SU-DHL-6 (cell line): ENCODE data around the gene CFAP45.

ENCODE experiments used
- H2AFZ ChIP-seq: fragments of 200-600 bp; sonication (generic); 2 replicates; pipeline ENCODE4 v1.6.1; 2014; ENCODE audit warnings: low read depth, mild to moderate bottlenecking, moderate library complexity, mixed read lengths, antibody characterized with exemption, low read length; ENCODE audit not compliant: severe bottlenecking
- H3F3A ChIP-seq: fragments of 200-600 bp; shearing (Covaris generic); 2 replicates; pipeline ENCODE4 v1.6.0; 2016; ENCODE audit warnings: antibody characterized with exemption, mild to moderate bottlenecking; ENCODE audit not compliant: insufficient read depth
- H3K27ac ChIP-seq: fragments of 200-600 bp; sonication (generic); 2 replicates; pipeline ENCODE4 v1.5.1; 2016; ENCODE audit warnings: low read depth, mild to moderate bottlenecking, low read length, moderate library complexity, mixed read lengths
- H3K27me3 ChIP-seq: fragments of 200-600 bp; sonication (generic), shearing (Covaris generic); 2 replicates; pipeline ENCODE4 v1.6.0; 2014; ENCODE audit warnings: mild to moderate bottlenecking, low read length
- H3K36me3 ChIP-seq: fragments of 200-600 bp; sonication (generic); 2 replicates; pipeline ENCODE4 v1.6.1; 2014; ENCODE audit warnings: mild to moderate bottlenecking, low read length, mixed read lengths
- H3K4me2 ChIP-seq: fragments of 300-600, 200-600 bp; shearing (Covaris generic), sonication (generic); 2 replicates; pipeline ENCODE4 v1.6.0; 2014; ENCODE audit warnings: low read length, low read depth, mild to moderate bottlenecking; ENCODE audit not compliant: poor library complexity, severe bottlenecking
- H3K4me3 ChIP-seq: fragments of 200-600 bp; sonication (generic); 2 replicates; pipeline ENCODE4 v1.5.1; 2014; ENCODE audit warnings: antibody characterized with exemption, low read length, mild to moderate bottlenecking, mixed read lengths; ENCODE audit not compliant: insufficient read depth, poor library complexity, severe bottlenecking
- H3K79me2 ChIP-seq: fragments of 200-600 bp; sonication (generic); 2 replicates; pipeline ENCODE4 v1.6.1; 2014; ENCODE audit warnings: mild to moderate bottlenecking, low read length, moderate library complexity; ENCODE audit not compliant: insufficient read depth
- H3K9ac ChIP-seq: fragments of 200-600 bp; sonication (generic); 2 replicates; pipeline ENCODE4 v1.7.0; 2014; ENCODE audit warnings: mild to moderate bottlenecking, low read length
- H3K9me2 ChIP-seq: fragments of 200-600 bp; sonication (generic); replicated peaks from 2 replicates; pipeline ENCODE4 v1.6.1; 2014; ENCODE audit warnings: low read length; ENCODE audit not compliant: insufficient read depth
- H3K9me3 ChIP-seq: fragments of 200-600 bp; sonication (generic); 2 replicates; pipeline ENCODE4 v1.6.1; 2014; ENCODE audit warnings: low read length, mixed read lengths; ENCODE audit not compliant: insufficient read depth
- H4K20me1 ChIP-seq: fragments of 200-600 bp; sonication (generic); 2 replicates; pipeline ENCODE4 v1.6.1; 2014; ENCODE audit warnings: low read depth, mild to moderate bottlenecking, antibody characterized with exemption, low read length, moderate library complexity, mixed read lengths
- CTCF ChIP-seq: fragments of 200-600 bp; sonication (generic); IDR thresholded peaks from one replicate; pipeline ENCODE4 v1.5.1; 2017; ENCODE audit warnings: antibody characterized with exemption, mild to moderate bottlenecking, low read length, moderate library complexity; ENCODE audit not compliant: insufficient read depth, poor library complexity, severe bottlenecking
- EZH2phosphoT487 ChIP-seq: fragments of 200-600 bp; sonication (generic), shearing (Covaris generic); conservative IDR thresholded peaks from 2 replicates; pipeline ENCODE4 v1.6.1; 2018; ENCODE audit warnings: mild to moderate bottlenecking, antibody characterized with exemption, low read length, moderate library complexity, mixed read lengths

CFAP45 gene

GRCh38 chr1:159866066-159866465 is 33.9 kb downstream of the CFAP45 start:
- no peak overlapping the region for H3K27ac ChIP-seq
- H3K9me2 ChIP-seq: no peaks in the 10 kb centered on the region
- no peak for TF ChIP-seq CTCF
- no peak for TF ChIP-seq EZH2phosphoT487
- no peaks in the 10 kb centered on the region for H3K36me3 ChIP-seq
- H3K4me3 ChIP-seq: no peak overlapping the region
- H3K4me2 ChIP-seq: no peak overlapping the region
- H4K20me1 ChIP-seq: no peaks in the 10 kb centered on the region
- H2AFZ ChIP-seq: no peak overlapping the region
- H3K27me3 ChIP-seq: no peaks in the 10 kb centered on the region
- no peaks in the 10 kb centered on the region for H3K9me3 ChIP-seq
- H3F3A ChIP-seq: no peaks in the 10 kb centered on the region
- H3K79me2 ChIP-seq: no peaks in the 10 kb centered on the region
- no peak overlapping the region for H3K9ac ChIP-seq

DNA sequence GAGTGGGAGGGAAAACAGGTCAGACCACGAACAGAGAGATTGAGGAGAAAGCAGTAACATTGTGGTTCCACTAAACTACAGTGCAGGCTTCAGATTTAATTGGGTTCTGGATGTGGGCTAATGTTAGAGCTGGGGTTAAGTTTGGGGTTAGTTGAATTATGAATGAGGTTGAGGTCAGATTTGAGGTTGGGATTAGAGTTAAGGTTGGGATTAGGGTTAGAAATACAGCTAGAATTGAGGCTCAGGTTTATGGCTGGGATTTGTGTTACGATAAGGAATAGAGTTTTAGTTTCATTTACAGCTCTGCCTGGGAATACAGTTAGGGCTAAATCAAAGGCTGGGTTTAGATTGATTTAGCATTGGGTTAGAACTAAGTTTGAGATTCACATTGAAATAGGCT is 35.7 kb downstream of the CFAP45 start:
- Histone ChIP-seq H3F3A (no peaks in the 10 kb centered on the region), H3K36me3 (no peaks in the 10 kb centered on the region), H4K20me1 (no peaks in the 10 kb centered on the region), H3K27ac (no peak overlapping the region), H3K9me2 (no peaks in the 10 kb centered on the region), H3K4me3 (no peak overlapping the region), H2AFZ (no peak overlapping the region), H3K27me3 (no peaks in the 10 kb centered on the region), H3K79me2 (no peaks in the 10 kb centered on the region), H3K9ac (no peak overlapping the region), H3K9me3 (no peaks in the 10 kb centered on the region), H3K4me2 (no peak overlapping the region)
- TF ChIP-seq EZH2phosphoT487 (no peak), CTCF (no peak)

DNA sequence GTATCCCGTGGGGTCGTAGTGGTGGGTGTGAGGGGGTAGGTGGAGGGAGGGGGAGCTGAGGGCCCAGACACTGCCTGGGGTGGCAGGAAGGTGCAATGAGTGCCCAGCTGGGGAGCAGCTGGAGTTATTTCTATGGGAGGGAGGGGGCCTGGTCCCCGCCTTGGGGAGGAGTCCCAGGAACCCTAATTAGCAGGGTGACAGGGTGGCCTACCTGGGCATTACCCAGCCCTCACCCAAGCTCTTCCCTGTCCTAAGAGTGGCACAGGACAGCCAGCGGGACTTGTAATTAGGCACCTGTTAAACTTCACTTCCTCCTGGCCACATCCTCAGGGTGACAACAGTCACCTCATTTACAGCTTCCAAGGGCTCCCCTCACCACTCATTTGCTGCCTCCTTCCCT is 37.4 kb downstream of the CFAP45 start, which contains the start of gene VSIG8:
Gene VSIG8, minus strand, starts transcription at position 101 of the 400 bp plus-strand sequence. CDS start 136 bp downstream, outside the sequence.
- Histone ChIP-seq H3K9ac (no peak within 1 kb of the TSS), H3K27ac (no peak within 1 kb of the TSS), H3K36me3 (no peaks in the 10 kb centered on the region), H3K4me2 (no peak within 1 kb of the TSS), H3K9me2 (no peaks in the 10 kb centered on the region), H3F3A (no peaks in the 10 kb centered on the region), H3K27me3 (no peaks in the 10 kb centered on the region), H3K79me2 (no peaks in the 10 kb centered on the region), H4K20me1 (no peaks in the 10 kb centered on the region), H2AFZ (no peak within 1 kb of the TSS), H3K4me3 (no peak within 1 kb of the TSS), H3K9me3 (no peaks in the 10 kb centered on the region)
- TF ChIP-seq CTCF (no peak), EZH2phosphoT487 (no peak)
